ENCODE results near the gene LINGO1. TPM values are rescaled to one million over a fixed set of nuclear protein-coding genes. Genes with fewer than 3 reads are reported as not detected.

Gene LINGO1
- under 1 TPM; 0.13 to 0.87 (median 0.35) TPM for total RNA-seq

DNA sequence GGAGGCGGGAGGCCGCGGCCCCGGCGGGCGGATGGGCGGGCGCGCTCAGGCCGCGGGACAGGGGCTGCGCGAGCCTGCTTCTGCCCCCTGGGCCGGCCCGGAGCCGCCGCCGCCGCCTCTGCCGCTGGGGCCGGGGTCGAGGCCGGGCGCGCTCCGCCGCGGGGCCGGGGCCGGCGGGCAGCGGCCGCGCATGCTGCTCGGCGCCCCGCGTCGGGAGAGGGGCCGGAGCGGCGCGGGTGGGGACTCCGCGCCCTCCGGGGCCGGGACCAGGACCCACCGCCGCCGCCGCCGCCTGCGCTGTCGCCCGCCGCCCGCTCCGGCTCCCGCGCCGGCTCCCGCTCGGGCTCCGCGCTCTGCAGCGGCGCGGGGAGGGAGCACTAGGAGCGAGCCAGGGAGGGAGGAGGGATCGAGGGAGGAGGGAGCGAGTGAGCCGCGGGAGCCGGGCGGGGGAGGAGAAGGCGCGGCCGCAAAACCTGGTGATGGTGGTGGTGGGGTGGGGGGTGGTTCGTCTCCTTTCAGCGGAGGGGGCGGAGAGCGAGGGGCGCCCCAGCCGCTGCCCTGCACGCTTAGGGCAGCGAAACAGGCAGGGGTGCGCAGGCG is at the start of gene LINGO1:
LINGO1 (minus strand) TSS at position 379 of the 600 bp plus-strand sequence. CDS start 597 bp downstream, outside the sequence.
- H3K4me3 ChIP-seq = peak within 1 kb of the TSS; percentile 24 to 61
- ATAC-seq = no peak
- no peaks in the 10 kb centered on the region for H3K36me3 ChIP-seq
- H3K27me3 ChIP-seq = peaks cover 69% of the 10 kb centered on the region
- WGBS, 2 donors (ENCODE audit: low coverage in 1 of 2) = 0% methylated on average over 1 of the region's 88 CpGs; no CpG with 5 or more reads in 1 of the 2 donors
- no peaks in the 10 kb centered on the region for H3K9me3 ChIP-seq
- H3K27ac ChIP-seq = peak within 1 kb of the TSS in 2 of 4 donors; percentile 24
- TF ChIP-seq POLR2A (IDR thresholded peaks at IDR 0.05) (no peak), EP300 (IDR thresholded peaks at IDR 0.05) (no peak), POLR2AphosphoS5 (IDR thresholded peaks at IDR 0.05) (no peak)
- TF ChIP-seq, protein P1, sequence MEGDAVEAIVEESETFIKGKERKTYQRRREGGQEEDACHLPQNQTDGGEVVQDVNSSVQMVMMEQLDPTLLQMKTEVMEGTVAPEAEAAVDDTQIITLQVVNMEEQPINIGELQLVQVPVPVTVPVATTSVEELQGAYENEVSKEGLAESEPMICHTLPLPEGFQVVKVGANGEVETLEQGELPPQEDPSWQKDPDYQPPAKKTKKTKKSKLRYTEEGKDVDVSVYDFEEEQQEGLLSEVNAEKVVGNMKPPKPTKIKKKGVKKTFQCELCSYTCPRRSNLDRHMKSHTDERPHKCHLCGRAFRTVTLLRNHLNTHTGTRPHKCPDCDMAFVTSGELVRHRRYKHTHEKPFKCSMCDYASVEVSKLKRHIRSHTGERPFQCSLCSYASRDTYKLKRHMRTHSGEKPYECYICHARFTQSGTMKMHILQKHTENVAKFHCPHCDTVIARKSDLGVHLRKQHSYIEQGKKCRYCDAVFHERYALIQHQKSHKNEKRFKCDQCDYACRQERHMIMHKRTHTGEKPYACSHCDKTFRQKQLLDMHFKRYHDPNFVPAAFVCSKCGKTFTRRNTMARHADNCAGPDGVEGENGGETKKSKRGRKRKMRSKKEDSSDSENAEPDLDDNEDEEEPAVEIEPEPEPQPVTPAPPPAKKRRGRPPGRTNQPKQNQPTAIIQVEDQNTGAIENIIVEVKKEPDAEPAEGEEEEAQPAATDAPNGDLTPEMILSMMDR (IDR thresholded peaks at IDR 0.05) = no peak
- H3K4me1 ChIP-seq = peaks cover 0 to 35% (median 10%) of the 10 kb centered on the region in 3 donors

- H3K9me3 ChIP-seq = no peaks in the 10 kb centered on the region
- WGBS, 2 donors (ENCODE audit: low coverage in 1 of 2) = 37 to 61% methylated on average over 2 of the region's 2 CpGs
Observed at GRCh38 chr15:77681362-77681761, 48.6 kb upstream of the LINGO1 start.

GRCh38 chr15:77676569-77677375 is 44.1 kb upstream of the LINGO1 start:
- no peak for ATAC-seq
- 66 to 80% methylated on average over 7 to 8 of the region's 18 CpGs for WGBS, 2 donors (ENCODE audit: low coverage in 1 of 2)

More at GRCh38 chr15:77681362-77681761, 48.6 kb upstream of the LINGO1 start:
- H3K27me3 ChIP-seq = peaks cover 82% of the 10 kb centered on the region
- TF ChIP-seq POLR2AphosphoS5 (IDR thresholded peaks at IDR 0.05) = no peak
- TF ChIP-seq POLR2A (IDR thresholded peaks at IDR 0.05) = no peak
- TF ChIP-seq EP300 (IDR thresholded peaks at IDR 0.05) = no peak
- TF ChIP-seq, protein P1 (IDR thresholded peaks at IDR 0.05) = no peak
- H3K27ac ChIP-seq = no peak overlapping the region
- H3K4me3 ChIP-seq = no peak overlapping the region
- no peaks in the 10 kb centered on the region for H3K4me1 ChIP-seq
- no peaks in the 10 kb centered on the region for H3K36me3 ChIP-seq
- no peak for ATAC-seq

DNA sequence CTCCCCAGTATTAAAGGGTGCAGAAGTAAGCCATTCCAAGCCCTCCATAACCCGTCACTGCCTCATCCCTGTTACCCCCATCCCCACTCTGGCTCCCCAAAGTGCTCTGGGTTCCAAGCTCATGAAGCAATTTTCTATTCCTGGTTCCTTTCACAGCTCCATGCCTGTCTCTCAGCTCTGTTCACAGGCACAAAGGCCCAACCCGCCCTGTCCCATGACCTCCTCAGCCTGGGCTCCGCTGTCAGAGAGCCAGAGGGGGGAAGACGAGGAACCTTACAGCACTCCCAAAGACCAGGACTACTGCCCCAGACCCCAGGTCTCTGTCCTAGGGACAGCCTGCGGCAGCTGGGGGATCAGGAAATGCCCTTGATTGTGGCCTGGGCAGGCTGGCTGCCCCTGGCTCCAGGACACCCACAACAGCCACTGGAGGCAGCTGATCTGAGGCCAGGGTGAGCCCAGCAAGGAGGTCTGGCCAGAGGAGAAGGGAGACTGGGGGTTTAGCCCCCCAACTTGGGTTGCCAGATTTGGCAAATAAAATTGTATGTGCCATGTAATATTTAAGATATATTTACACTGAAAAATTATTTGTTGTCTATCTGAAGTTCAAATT is 43.2 kb upstream of the LINGO1 start:
- no peak for ATAC-seq
- H3K27ac ChIP-seq = no peak overlapping the region
- WGBS, 2 donors (ENCODE audit: low coverage in 1 of 2) = 71 to 100% methylated on average over 1 of the region's 5 CpGs
- H3K27me3 ChIP-seq = peaks cover 80% of the 10 kb centered on the region
- H3K36me3 ChIP-seq = no peaks in the 10 kb centered on the region
- no peak overlapping the region for H3K4me3 ChIP-seq
- no peaks in the 10 kb centered on the region for H3K9me3 ChIP-seq
- TF ChIP-seq POLR2AphosphoS5 (IDR thresholded peaks at IDR 0.05) (no peak), POLR2A (IDR thresholded peaks at IDR 0.05) (no peak)
- no peaks in the 10 kb centered on the region for H3K4me1 ChIP-seq

More at GRCh38 chr15:77676569-77677375, 44.1 kb upstream of the LINGO1 start:
- TF ChIP-seq POLR2A (IDR thresholded peaks at IDR 0.05) (no peak), EP300 (IDR thresholded peaks at IDR 0.05) (no peak), POLR2AphosphoS5 (IDR thresholded peaks at IDR 0.05) (no peak)
- TF ChIP-seq, protein P1 (IDR thresholded peaks at IDR 0.05) = no peak
- Histone ChIP-seq H3K27ac (no peak overlapping the region), H3K4me3 (no peak overlapping the region), H3K9me3 (no peaks in the 10 kb centered on the region), H3K27me3 (peaks cover 79% of the 10 kb centered on the region), H3K36me3 (no peaks in the 10 kb centered on the region), H3K4me1 (no peaks in the 10 kb centered on the region)

- 67 to 89% methylated on average over 3 of the region's 7 CpGs for WGBS, 2 donors (ENCODE audit: low coverage in 1 of 2)
- H3K27me3 ChIP-seq = peaks cover 81% of the 10 kb centered on the region
- no peak for TF ChIP-seq EP300 (IDR thresholded peaks at IDR 0.05)
- no peak for TF ChIP-seq POLR2A (IDR thresholded peaks at IDR 0.05)
- TF ChIP-seq, protein P1 (IDR thresholded peaks at IDR 0.05) = no peak
- TF ChIP-seq POLR2AphosphoS5 (IDR thresholded peaks at IDR 0.05) = no peak
Observed at GRCh38 chr15:77674327-77674726, 41.6 kb upstream of the LINGO1 start.

More at GRCh38 chr15:77674327-77674726, 41.6 kb upstream of the LINGO1 start:
- ATAC-seq = no peak
- H3K4me3 ChIP-seq = no peak overlapping the region
- no peaks in the 10 kb centered on the region for H3K4me1 ChIP-seq
- no peaks in the 10 kb centered on the region for H3K36me3 ChIP-seq
- H3K9me3 ChIP-seq = no peaks in the 10 kb centered on the region
- no peak overlapping the region for H3K27ac ChIP-seq
